ENCODE data around the gene C22orf15. TPM values are rescaled to one million over a fixed set of nuclear protein-coding genes. Genes with fewer than 3 reads are reported as not detected.

The C22orf15 gene
- total and polyA plus RNA-seq, 7 donors, result 0.36 to 0.45 TPM; not detected in 5

DNA sequence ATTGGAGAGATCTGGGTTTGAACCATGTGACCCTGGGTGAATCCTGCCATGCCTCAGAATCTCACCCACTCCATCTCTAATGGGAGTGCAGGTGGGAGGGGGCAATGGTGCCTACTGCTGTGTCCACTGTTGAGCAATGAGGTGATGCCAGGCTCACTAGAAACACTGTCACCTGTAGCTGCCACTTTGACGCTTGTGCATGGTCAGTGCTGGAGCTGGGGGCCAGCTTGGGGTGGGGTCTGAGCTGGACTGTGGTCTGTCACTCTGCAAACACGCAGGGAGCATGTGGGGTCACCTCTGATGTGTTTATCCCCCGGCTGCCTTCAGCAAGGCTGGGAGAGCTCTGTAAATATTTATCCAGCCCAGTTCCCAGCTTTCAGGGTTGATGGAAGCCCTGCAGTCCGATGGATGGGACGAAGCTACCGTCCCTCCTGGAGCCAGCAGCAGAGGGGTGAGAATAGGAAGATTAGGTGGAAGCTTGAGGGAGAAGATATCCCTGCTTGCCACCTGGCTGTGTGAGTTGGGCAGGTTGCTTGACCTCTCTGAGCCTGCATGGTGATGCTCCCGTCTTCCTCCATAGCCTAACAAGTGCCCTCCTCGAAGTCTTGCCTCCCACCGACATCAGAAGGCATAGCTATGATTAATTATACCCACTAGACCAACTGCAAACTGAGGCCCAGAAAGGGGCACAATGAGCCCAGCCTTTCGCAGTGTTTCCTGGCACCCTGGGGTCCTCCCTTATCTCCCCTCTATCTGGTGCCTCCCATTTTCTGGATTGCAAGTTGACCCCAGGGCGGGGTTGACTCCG is 11.5 kb downstream of the C22orf15 start:
- Histone ChIP-seq H3K4me1 (peaks cover 0 to 66% (median 52%) of the 10 kb centered on the region in 4 donors), H3K9me3 (no peaks in the 10 kb centered on the region), H3K27me3 (no peaks in the 10 kb centered on the region), H3K4me3 (no peak overlapping the region), H3K27ac (peak overlapping the region in 1 of 4 donors; percentile 76), H3K36me3 (no peaks in the 10 kb centered on the region)
- 77% methylated on average over 12 of the region's 12 CpGs for WGBS, 2 donors
- intact Hi-C loops (cut with DNase I), result no loop called here
- DNase-seq, result no peak
- TF ChIP-seq, protein P1, sequence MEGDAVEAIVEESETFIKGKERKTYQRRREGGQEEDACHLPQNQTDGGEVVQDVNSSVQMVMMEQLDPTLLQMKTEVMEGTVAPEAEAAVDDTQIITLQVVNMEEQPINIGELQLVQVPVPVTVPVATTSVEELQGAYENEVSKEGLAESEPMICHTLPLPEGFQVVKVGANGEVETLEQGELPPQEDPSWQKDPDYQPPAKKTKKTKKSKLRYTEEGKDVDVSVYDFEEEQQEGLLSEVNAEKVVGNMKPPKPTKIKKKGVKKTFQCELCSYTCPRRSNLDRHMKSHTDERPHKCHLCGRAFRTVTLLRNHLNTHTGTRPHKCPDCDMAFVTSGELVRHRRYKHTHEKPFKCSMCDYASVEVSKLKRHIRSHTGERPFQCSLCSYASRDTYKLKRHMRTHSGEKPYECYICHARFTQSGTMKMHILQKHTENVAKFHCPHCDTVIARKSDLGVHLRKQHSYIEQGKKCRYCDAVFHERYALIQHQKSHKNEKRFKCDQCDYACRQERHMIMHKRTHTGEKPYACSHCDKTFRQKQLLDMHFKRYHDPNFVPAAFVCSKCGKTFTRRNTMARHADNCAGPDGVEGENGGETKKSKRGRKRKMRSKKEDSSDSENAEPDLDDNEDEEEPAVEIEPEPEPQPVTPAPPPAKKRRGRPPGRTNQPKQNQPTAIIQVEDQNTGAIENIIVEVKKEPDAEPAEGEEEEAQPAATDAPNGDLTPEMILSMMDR (IDR thresholded peaks at IDR 0.05), result no peak
- TF ChIP-seq POLR2A (IDR thresholded peaks at IDR 0.05), result no peak
- no peak for TF ChIP-seq POLR2AphosphoS5 (IDR thresholded peaks at IDR 0.05)
- TF ChIP-seq EP300 (IDR thresholded peaks at IDR 0.05), result no peak

DNA sequence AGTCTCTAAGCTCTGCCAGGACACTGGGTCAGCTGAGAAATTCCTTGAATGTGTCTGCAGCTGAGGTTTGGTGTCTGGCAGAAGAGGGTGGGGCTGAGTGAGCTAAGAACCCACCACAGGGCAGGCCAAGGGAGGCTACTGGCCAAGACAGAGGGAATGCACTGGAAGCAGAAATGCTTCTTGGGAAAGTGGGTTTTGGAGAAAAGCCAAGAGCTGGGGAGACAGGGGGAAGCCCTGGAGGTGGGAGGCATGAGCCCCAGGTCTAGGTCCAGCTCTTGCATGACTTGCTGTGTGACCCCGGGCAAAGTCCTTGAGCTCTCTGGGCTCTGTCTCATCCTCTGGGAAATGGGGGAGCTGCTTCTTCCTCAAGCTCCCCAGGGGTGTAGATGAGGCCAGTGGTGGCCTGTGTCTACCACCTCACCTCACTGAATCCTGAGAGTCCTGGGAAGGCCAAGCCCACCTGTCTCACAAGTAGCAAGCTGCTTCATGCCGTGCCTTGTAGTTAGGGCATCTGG is 12.2 kb downstream of the C22orf15 start:
- Histone ChIP-seq H3K27me3 (no peaks in the 10 kb centered on the region), H3K9me3 (no peaks in the 10 kb centered on the region), H3K4me1 (peaks cover 0 to 59% (median 50%) of the 10 kb centered on the region in 4 donors), H3K4me3 (no peak overlapping the region), H3K36me3 (no peaks in the 10 kb centered on the region), H3K27ac (peak overlapping the region in 2 of 4 donors; percentile 0 to 76)
- WGBS, 2 donors, result 84 to 89% methylated on average over 2 of the region's 2 CpGs
- no peak for TF ChIP-seq EP300 (IDR thresholded peaks at IDR 0.05)
- TF ChIP-seq POLR2AphosphoS5 (IDR thresholded peaks at IDR 0.05), result no peak
- TF ChIP-seq, protein P1 (IDR thresholded peaks at IDR 0.05), result no peak
- no peak for TF ChIP-seq POLR2A (IDR thresholded peaks at IDR 0.05)
- DNase-seq, result no peak
- intact Hi-C loops (cut with DNase I), result no loop called here

DNA sequence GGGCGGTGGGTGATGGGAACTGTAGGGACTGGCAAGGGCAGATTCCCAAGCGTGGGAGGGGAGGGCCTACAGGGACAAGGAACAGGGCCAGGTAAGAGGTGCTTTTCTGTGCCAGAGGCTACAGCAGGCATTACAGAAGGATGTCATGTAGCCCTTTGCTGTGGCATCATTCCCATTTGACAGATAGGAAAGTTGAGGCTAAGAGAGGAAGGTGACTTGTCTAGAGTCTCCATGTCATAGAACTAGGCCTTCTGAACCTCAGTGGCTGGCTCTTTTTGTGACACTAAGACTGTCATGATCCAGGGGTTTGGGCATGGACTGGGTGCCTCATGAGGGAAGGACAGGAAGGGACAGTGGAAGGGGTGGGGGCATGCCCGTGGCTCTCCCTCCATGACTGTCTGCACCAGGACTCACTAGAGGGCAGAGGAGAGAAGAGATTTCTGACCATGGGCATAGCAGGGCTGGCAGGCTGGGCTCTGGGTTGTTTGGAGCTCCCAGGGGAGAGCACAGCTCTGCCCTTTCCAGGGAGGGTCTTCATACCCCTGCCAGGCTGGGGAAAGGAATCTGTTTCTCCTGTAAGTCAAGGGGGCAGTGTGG is 13.1 kb downstream of the C22orf15 start:
- TF ChIP-seq, protein P1 (IDR thresholded peaks at IDR 0.05), result no peak
- TF ChIP-seq EP300 (IDR thresholded peaks at IDR 0.05) (no peak), POLR2A (IDR thresholded peaks at IDR 0.05) (no peak), POLR2AphosphoS5 (IDR thresholded peaks at IDR 0.05) (no peak)
- peaks cover 0 to 56% (median 47%) of the 10 kb centered on the region in 4 donors for H3K4me1 ChIP-seq
- H3K9me3 ChIP-seq, result no peaks in the 10 kb centered on the region
- DNase-seq, result no peak
- intact Hi-C loops (cut with DNase I), result no loop called here
- no peak overlapping the region for H3K4me3 ChIP-seq
- H3K36me3 ChIP-seq, result no peaks in the 10 kb centered on the region
- H3K27ac ChIP-seq, result peak overlapping the region in 3 of 4 donors; percentile 0 to 76 (median 8)
- 72 to 81% methylated on average over 3 of the region's 3 CpGs for WGBS, 2 donors
- no peaks in the 10 kb centered on the region for H3K27me3 ChIP-seq

DNA sequence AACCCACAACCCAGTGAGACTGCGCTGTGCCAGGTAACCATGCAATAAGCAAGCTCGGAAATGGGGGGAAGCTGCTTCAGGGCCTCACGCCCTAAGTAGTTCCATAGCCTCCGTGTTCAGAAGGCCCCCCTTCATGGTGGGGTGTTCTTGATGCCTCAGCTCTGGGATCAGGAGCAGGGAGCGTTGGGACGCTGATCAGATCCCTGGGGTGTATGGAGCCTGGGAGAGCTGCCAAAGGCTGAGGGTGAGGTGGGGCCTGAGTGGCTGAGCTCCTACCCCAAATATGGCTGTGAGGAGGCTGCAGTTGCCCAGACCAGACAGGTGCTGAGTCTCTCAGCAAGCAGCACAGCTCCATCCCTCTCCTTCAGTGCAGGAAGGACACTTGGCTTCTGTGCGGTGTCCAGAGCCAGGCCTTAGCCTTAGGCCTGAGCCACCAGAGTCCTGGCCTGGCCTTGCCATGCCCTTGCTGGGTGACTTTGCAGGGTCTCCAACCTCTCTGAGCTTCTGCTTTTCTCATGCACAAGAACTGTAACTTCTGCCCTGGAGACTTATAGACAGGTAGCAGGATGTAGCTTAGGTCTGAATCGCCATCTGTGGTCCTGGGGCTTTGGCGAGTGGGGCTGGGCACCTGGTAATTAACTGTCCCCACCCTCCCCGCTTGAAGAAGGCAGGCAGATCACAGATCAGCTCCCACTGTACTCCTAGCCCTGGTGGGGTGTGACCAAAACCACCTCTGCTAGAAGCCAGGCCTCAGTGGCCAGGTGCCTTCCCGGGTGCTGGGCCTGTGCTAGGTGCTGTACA is 15.2 kb downstream of the C22orf15 start:
- peaks cover 0 to 38% (median 34%) of the 10 kb centered on the region in 4 donors for H3K4me1 ChIP-seq
- H3K27me3 ChIP-seq, result no peaks in the 10 kb centered on the region
- 80 to 86% methylated on average over 11 of the region's 11 CpGs for WGBS, 2 donors
- H3K9me3 ChIP-seq, result no peaks in the 10 kb centered on the region
- no peaks in the 10 kb centered on the region for H3K36me3 ChIP-seq
- intact Hi-C loops (cut with DNase I), result no loop called here
- peak overlapping the region; percentile 42 to 76 (median 71) for H3K27ac ChIP-seq
- peak; percentile 84 for DNase-seq
- no peak overlapping the region for H3K4me3 ChIP-seq
- peak in 1 of 4 donors; percentile 7 for TF ChIP-seq POLR2AphosphoS5 (IDR thresholded peaks at IDR 0.05)
- no peak for TF ChIP-seq EP300 (IDR thresholded peaks at IDR 0.05)

Measured in sigmoid colon (tissue), 7 donors.